HFF-Myc (cell line): Measurements from ENCODE around the gene SCFD2.

ENCODE experiments used
- DNase-seq: peaks from one replicate; pipeline ENCODE4 v3.0.0-alpha.2; 2011; ENCODE audit warnings: low read depth; ENCODE audit errors: extremely low read depth
- H3K4me3 ChIP-seq: replicated peaks from 2 replicates; pipeline ENCODE4 v1.5.1; 2011; ENCODE audit warnings: low read depth, mild to moderate bottlenecking, control low read depth, low read length
- CTCF ChIP-seq: IDR thresholded peaks from 2 replicates; pipeline ENCODE4 v1.5.1; 2012; ENCODE audit warnings: mild to moderate bottlenecking, low read depth, low read length, control low read depth; ENCODE audit errors: missing control alignments

The SCFD2 gene

GRCh38 chr4:52956691-52957090 lies 409.2 kb downstream of the SCFD2 start:
- TF ChIP-seq CTCF, result no peak
- H3K4me3 ChIP-seq, result no peak overlapping the region
- no peak for DNase-seq

- H3K4me3 ChIP-seq, result no peak overlapping the region
- no peak for DNase-seq
- TF ChIP-seq CTCF, result no peak
These were observed 411.2 kb downstream of the SCFD2 start for GRCh38 chr4:52954560-52955170.

GRCh38 chr4:52952540-52952939 lies 413.3 kb downstream of the SCFD2 start:
- DNase-seq, result no peak
- no peak for TF ChIP-seq CTCF
- no peak overlapping the region for H3K4me3 ChIP-seq

- no peak overlapping the region for H3K4me3 ChIP-seq
- no peak for TF ChIP-seq CTCF
- DNase-seq, result no peak
These were observed 414.8 kb downstream of the SCFD2 start for GRCh38 chr4:52951016-52951415.

GRCh38 chr4:52950226-52950625 lies 415.6 kb downstream of the SCFD2 start:
- no peak overlapping the region for H3K4me3 ChIP-seq
- TF ChIP-seq CTCF, result no peak
- no peak for DNase-seq

GRCh38 chr4:52949336-52949735 lies 416.5 kb downstream of the SCFD2 start:
- no peak overlapping the region for H3K4me3 ChIP-seq
- no peak for TF ChIP-seq CTCF
- no peak for DNase-seq

- no peak overlapping the region for H3K4me3 ChIP-seq
- TF ChIP-seq CTCF, result no peak
- DNase-seq, result no peak
These were observed 417.8 kb downstream of the SCFD2 start for GRCh38 chr4:52948057-52948423.
